HG02588 (cell line): Measurements from ENCODE around the gene NKG7.
A peak's percentile ranks its signal among the peaks of the same experiment; 100 is the strongest.

ENCODE experiments used
- ATAC-seq: cut with Tn5 transposase; IDR thresholded peaks from one replicate; pipeline ENCODE4 v1.9.1; 2021; ENCODE audit warnings: mild to moderate bottlenecking, moderate library complexity; ENCODE audit not compliant: unreplicated experiment

NKG7 gene

DNA sequence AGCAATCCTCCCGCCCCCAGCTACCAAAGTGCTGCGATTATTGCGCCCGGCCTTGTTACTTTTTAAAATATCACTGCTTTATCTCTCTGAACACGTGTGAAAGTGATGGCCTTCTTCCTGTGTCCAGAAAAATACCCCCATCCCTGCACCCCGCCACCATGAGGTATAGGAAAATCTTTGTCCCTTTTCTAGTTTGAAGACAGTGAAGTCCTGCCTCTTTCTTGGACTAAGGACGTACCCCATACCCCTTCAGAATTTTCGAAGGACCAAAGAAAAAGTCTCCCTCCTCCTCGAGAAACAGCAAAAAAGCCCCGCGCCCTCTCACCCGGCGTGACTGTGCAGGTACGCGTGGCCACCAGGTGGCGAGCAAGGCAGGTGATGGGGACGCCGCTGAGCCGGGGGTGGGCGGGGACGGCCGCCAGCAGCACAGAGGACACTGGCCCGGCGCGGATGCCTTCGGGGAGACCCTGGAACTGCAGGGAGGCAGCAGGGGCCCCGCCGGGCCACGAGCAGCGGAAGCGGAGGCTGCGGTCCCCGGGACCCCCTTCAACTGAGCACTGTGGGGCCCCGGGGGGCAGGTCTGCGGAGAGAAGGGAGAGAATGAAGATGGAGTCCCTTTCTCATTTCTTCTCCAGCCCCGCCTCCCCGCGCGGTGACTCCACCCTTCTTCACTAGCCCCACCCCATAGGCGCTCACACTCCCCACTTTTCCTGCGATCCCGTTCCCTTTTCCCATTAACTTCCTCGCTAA, 33.7 kb downstream of the NKG7 start:
- ATAC-seq: peak; percentile 53

DNA sequence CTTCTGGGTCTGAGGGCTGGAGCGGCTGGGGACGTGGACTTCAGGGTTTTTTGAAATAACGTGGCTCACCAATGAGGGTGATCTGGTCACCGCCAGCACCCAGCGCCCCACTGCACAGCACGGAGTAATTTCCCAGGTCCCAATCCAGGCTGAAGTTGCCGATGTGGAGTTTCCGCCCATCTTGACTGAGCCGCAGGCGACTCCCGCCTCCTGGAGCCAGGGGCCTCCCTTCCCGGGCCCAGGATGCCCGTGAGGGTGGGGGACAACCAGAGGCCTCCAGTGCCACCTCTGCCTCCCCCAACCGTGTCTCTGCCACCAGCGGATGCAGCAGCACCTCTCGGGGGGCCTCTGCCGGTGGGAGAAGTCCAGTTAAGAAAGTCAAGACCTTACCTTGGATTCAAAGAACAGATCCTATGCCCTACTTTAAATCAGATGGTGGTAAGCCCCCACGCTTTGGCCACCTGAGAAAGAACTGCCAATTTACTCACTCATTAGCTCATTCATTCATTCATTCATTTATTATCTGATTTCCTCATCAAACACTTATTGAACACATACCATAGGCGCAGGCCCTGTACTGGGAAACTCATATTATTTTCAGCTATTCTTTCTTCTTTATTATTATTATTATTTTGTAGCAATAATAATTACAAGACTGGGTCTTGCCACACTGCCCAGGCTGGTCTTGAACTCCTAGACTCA, 34.4 kb downstream of the NKG7 start:
- no peak for ATAC-seq

DNA sequence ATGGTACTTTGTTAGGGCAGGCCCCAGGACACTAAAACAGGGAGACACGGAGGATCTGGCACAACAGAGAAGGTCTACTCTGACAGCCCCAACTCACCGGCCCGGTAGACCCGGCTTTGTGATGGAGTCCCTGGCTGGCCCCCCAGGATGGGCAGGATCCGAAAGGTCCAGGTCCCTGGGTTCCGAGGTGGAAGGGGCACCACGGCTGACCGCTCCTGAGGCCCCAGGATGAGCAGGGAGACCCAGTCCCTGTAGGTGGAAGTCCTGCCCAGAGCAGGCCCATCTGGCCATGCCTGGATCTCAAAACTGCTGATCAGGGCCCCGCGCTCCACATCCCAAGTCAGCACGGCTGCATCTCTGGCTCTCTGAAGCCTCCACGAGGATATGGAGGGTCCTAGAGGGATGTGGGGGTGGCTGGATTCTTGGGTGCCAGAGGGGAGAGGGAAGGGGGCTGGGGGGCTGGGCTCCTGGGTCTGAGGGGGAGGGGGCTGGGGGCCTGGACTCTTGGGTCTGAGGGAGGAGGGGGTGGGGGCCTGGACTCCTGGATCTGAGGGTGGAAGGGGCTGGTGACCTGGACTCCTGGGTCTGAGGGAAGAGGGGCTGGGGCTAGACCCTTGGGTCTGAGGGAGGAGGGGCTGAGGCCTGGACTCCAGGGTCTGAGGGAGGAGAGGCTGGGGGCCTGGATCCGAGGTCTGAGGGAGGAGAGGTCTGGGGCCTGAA, 35.2 kb downstream of the NKG7 start:
- ATAC-seq: no peak

DNA sequence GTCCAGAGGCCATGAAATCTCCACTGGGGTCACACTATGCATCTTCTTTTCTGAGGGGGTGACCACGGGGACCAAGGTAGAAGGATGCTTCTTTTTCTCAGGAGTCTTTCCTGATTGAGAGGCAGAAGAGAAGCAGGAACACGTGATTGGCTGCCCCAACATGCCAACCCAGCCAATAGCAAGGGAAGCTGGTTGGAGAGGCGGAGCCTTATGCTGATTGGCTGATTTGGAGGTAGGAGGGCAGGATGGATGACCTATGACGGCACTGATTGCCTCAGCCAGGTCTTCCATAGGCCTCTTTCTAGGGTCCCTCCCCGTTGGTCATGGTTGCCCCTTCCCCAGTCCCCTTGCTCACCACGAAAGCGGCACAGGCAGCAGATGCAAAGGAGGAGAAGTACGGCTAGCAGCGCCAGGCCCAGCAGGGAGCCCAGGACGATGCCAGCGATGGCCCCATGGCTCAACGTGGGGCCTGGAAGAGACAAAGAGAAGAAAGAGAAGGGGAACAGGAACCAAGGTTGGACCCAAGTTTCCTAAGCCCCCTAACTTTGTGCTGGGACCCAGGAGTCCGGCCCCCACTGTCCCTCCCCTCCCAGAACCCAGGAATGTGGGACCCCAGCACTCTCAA, 38.5 kb downstream of the NKG7 start:
- no peak for ATAC-seq

DNA sequence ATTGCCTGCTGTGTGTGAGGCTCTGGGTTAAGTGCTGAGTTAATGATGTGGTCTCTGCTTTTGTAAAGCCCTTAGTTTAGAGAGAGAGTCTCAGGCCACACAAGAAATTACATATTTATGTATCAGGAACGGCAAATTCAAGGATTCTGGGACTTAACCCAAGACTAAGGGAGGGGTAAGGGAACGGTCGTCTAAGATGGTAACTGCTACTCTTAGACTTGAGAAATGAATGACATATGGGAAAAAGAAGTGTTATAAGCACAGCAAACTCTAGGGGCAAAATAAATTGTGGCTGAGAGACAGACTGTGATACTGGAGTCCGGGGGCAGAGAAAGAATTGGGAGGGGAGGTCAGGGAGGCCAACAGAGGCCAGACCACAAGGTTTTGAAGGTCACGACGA, 40.7 kb downstream of the NKG7 start:
- ATAC-seq: no peak

DNA sequence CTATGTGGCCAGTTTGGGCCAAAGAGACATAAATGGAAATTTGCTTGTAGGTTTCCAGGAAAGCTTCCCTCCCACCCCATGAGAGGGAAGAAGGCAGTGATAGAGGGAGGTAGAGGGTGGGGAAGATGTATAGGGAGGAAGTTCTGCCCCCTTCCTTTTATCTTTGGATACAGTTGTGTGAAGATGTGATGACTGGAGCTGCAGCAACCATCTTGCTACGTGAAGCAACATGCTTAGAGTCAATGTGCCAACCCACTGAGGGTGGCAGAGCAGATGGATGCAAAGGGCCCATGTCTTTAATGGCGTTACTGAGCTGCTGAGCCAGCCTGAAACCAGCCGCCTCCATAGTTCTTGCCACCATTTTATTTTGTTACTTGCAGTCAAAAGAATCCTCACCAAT, 41.3 kb downstream of the NKG7 start:
- no peak for ATAC-seq

DNA sequence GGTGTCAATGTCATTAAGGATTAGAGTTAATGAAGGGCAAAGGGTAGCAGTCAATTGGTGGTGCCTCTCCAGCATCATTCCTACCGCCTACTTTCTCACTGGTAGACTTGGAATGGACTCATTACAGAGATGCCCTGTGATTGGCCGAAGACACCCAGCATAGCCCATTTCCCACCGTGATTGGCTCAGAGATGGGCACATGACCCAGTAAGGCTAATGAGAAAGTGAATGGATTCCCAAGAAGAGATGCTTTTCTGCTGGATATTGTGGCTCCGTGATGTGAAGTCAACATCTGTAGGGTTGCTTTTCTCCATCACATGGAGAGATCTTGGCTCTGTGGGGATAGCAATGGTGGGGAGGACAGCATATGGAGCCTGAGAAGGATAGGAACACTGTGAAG, 42.1 kb downstream of the NKG7 start:
- no peak for ATAC-seq

DNA sequence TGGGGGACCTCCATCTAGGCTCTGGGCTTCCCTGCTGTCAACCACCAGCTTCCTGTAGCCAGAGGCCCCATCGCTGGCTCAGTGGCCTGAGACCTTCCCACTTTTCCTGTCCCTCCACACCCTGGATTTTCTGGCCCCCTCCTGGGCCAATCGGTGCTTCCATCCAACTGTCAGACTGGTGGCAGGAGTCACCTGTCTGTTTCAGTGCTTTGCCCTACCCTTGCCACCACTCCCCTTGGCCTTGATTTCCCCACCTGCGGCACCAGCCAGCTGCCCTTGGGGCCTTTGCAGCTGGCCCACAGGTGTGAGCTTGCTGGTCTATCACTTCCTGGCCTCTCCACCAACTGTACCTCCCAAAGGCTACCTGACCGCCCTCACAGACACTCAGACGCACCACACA, 43.0 kb downstream of the NKG7 start:
- no peak for ATAC-seq

DNA sequence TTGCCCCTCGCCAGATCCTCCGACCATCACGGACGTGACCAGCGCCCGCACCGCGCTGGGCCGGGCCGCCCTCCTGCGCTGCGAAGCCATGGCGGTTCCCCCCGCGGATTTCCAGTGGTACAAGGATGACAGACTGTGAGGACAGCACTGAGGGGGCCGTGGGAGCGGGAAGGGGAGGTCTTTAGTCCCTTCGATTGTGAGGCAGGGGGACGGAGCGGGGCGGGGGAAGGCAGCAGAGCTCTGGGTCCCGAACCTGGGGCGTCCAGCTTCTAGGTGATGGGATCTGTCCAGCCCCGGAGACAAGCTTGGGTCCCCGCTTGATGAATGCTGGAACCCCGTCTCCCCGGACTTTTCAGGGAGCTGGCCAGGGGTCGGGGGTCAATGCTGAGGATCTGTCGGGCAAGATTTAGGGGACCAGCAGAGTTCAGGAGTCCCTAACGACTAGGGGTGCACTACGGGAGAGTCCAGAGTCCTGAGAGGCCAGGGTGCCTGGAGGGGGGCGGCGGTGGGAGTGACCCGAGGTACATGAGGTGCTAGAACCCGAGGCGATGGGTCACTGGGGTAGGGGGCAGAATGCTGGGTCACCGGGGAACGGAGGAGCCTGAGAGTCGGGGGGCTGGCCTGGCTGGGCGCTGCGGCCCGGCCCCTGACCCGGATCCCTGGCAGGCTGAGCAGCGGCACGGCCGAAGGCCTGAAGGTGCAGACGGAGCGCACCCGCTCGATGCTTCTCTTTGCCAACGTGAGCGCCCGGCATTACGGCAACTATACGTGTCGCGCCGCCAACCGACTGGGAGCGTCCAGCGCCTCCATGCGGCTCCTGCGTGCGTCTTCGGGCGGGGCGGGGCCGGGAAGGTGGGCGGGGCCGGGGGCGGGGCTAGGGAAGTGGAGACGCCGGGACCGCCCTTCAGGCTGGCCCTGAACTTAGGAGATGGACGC, 45.1 kb downstream of the NKG7 start:
- no peak for ATAC-seq

DNA sequence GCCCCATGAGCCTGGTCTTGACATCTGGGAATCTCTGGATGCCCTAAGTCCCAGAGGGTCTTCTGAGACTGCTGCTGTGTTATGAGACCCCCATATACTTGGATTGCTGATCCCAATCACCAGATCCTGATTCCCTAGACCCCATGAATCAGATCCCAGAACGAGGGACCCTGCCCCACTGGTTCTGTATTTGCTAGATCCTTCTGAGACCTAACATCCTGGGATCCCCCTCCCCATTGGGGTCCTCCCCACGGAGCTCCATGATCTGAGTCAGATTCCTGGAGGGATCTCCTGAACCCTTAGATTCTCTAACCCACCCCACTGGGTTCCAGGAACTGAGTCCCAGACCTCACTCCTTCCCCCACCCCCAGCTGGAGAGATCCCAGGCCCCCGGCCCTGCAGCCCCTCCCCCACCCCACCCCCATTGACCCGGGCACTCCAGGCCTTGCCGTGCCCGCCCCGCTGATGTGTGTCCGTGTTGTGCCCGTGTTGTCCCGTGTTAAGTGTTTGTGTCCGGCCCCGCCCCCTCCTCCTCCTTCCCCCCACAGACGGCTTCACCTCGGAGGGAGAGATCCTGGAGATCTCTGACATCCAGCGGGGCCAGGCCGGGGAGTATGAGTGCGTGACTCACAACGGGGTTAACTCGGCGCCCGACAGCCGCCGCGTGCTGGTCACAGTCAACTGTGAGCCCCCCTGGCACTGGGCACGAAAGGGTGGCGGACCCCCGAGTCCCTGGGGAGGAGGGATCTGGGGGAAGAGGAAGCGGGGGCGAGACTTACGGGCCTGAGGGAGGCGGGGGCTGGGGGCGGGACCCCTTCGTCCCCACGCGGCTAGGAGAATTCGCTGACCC, 46.0 kb downstream of the NKG7 start:
- no peak for ATAC-seq

DNA sequence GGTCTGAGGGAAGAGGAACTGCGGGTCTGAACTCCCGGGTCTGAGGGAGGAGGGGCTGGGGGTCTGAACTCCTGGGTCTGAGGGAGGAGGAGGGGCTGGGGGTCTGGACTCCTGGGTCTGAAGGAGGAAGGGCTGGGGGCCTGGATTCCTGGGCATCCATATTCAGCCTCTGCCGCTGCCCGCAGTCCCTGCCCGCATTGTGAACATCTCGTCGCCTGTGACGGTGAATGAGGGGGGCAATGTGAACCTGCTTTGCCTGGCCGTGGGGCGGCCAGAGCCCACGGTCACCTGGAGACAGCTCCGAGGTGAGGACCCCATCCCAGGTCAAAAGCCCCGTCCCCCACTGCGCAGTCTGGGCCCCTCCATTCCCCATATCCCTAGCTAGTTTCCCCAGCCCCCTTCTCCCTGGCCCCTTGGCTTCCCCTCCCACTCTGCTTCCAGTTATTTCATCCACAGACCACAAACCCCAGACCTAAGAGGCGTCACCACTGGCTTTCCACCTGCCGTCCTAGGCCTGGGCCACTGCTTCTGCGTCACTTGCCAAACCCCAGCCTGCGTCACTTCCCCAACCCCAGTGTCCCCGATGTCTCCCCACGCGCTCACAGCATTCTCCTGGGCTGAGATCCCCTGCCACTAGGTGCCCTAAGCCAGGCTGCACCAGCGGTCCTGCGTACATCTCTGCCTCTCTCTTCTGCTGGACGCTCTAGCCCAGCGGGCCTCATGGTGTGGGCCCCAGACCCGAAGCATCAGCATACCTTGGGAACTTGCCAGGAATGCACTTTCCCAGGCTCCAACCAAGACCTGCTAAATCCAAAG, 47.1 kb downstream of the NKG7 start:
- no peak for ATAC-seq

DNA sequence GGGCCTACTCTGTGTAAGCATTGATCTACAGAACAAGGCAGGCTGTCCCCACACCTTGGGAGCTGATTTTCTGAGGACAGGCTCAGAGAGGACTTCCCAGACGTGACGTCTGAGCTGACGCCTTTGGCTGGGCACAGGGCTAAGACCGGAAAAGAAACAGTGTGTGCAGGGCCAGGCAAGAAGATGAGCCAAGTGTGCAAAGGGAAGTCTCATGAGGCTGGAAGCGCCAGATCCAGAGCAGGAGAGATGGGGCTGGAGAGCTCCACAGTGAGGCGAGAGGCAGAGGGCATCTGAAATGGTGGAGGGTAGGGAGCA, 48.3 kb downstream of the NKG7 start:
- ATAC-seq: no peak

DNA sequence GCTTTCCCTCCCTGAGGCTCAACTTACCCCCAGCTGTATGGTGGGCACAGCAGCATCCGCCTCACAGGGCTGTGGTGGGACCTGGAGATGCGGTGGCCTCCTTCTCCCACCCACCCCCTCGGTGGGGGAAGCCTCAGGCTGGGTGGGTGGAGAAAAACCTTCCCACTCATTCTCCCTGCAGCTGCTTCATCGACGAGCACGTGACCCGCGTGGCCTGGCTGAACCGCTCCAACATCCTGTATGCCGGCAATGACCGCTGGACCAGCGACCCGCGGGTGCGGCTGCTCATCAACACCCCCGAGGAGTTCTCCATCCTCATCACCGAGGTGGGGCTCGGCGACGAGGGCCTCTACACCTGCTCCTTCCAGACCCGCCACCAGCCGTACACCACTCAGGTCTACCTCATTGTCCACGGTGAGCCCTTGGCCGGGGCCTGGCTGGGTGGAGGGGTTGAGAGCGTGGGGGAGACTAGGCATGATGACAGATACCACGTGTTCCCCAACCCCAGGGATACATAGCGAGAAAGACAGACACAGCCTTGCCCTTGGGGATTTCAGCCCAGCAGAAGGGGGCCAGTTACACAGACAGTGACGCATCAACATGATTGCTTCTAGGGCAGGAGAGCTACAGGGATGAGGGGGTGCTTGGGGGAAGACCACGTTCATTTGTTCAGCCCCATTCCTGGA, 48.8 kb downstream of the NKG7 start:
- ATAC-seq: no peak

DNA sequence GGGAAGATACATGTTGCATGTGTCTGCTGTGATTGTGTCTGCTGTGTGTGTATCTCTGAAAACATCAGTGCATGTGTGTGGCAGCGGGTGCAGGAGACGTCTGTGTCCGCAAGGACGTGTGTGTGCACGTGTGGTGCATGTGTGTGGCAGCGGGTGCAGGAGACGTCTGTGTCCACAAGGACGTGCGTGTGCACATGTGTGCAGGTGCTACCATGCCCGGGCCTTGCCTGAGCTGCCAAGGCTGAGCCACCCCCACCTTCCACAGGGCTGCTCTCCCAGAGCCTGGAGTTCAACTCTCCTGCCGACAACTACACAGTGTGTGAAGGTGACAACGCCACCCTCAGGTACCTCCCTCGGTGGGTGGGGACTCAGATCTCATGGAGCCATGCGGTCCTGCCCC, 50.7 kb downstream of the NKG7 start:
- ATAC-seq: no peak
